HG03457 (cell line): ENCODE data around the gene CEBPA.

Source experiments
- ATAC-seq: cut with Tn5 transposase; IDR thresholded peaks from one replicate; pipeline ENCODE4 v1.9.1; 2021; ENCODE audit warnings: moderate number of reproducible peaks; ENCODE audit not compliant: unreplicated experiment

The CEBPA gene

GRCh38 chr19:33273881-33274662 is 28.3 kb downstream of the CEBPA start:
- no peak for ATAC-seq

GRCh38 chr19:33273065-33273736 is 29.1 kb downstream of the CEBPA start:
- ATAC-seq, result no peak

- ATAC-seq, result no peak
Measured at GRCh38 chr19:33271246-33272021, 30.9 kb downstream of the CEBPA start.

GRCh38 chr19:33270769-33271168 is 31.6 kb downstream of the CEBPA start:
- ATAC-seq, result no peak

- no peak for ATAC-seq
Measured at GRCh38 chr19:33269016-33269415, 33.3 kb downstream of the CEBPA start.

- no peak for ATAC-seq
Measured at GRCh38 chr19:33268162-33268991, 34.0 kb downstream of the CEBPA start.

- no peak for ATAC-seq
Measured at GRCh38 chr19:33267706-33268105, 34.6 kb downstream of the CEBPA start.

- ATAC-seq, result no peak
Measured at GRCh38 chr19:33266974-33267484, 35.3 kb downstream of the CEBPA start.

- no peak for ATAC-seq
Measured at GRCh38 chr19:33264881-33265445, 37.4 kb downstream of the CEBPA start.

GRCh38 chr19:33263325-33264023 is 38.9 kb downstream of the CEBPA start:
- ATAC-seq, result no peak

- ATAC-seq, result no peak
Measured at GRCh38 chr19:33261511-33262189, 40.7 kb downstream of the CEBPA start.

- no peak for ATAC-seq
Measured at GRCh38 chr19:33260628-33261418, 41.5 kb downstream of the CEBPA start.

GRCh38 chr19:33259539-33259938 is 42.8 kb downstream of the CEBPA start:
- no peak for ATAC-seq

- ATAC-seq, result no peak
Measured at GRCh38 chr19:33257828-33258227, 44.5 kb downstream of the CEBPA start.

GRCh38 chr19:33256261-33256660 is 46.1 kb downstream of the CEBPA start:
- no peak for ATAC-seq

- ATAC-seq, result no peak
Measured at GRCh38 chr19:33255781-33256180, 46.6 kb downstream of the CEBPA start.

GRCh38 chr19:33254245-33254824 is 48.0 kb downstream of the CEBPA start:
- no peak for ATAC-seq

- no peak for ATAC-seq
Measured at GRCh38 chr19:33252971-33253370, 49.4 kb downstream of the CEBPA start.
